GM12878 (cell line): Measurements from ENCODE around the gene ELFN2. TPM values are rescaled to one million over a fixed set of nuclear protein-coding genes. Genes with fewer than 3 reads are reported as not detected.
"Not testable (repeated sequence)": the region's sequence is repeated elsewhere in the genome, so short reads cannot be mapped to it uniquely, and the experiment has no call there.

Source experiments
- ATAC-seq: fragments of 200-7000 bp; cut with Tn5 transposase; 3 replicates; pipeline ENCODE4 v1.9.1; 2020; ENCODE audit warnings: mild to moderate bottlenecking, moderate library complexity
- BruUV-seq: library from RNA; stranded (reverse); fragments of 400-500 nt; replicated peaks from 2 replicates; lab custom pipeline; 2021; lab: Mats Ljungman, UMichigan
- CTCF ChIA-PET: fragments of 300-600 bp; sonication (Branson Sonifier 250); formaldehyde crosslinking; extraction: SDS; loops from one replicate; lab custom pipeline; 2021; ENCODE audit warnings: inconsistent platforms; lab: Yijun Ruan, JAX
- POLR2A ChIA-PET: fragments of 350-600 bp; formaldehyde crosslinking; extraction: SDS; loops from one replicate; lab custom pipeline; 2021; ENCODE audit warnings: inconsistent platforms; lab: Charles Lee
- RAD21 ChIA-PET: fragments of 300-600 bp; sonication (Branson Sonifier 250); formaldehyde crosslinking; loops from one replicate; lab custom pipeline; 2023; ENCODE audit warnings: antibody characterized with exemption; ENCODE audit not compliant: unreplicated experiment; lab: Charles Lee
- SMC1A ChIA-PET: fragments of 300-600 bp; sonication (Branson Sonifier 250); formaldehyde crosslinking; loops from one replicate; lab custom pipeline; 2023; ENCODE audit not compliant: unreplicated experiment, uncharacterized antibody; lab: Charles Lee
- DNase-seq: peaks from one replicate; pipeline ENCODE4 v3.0.0-alpha.2; 2011; ENCODE audit warnings: low read depth, low spot score
- FAIRE-seq: peaks from 3 replicates; lab custom pipeline; 2011; peaks lifted over from hg19 to GRCh38; lab: Jason Lieb, UNC
- H2AFZ ChIP-seq: 2 replicates; pipeline ENCODE4 v1.6.0; 2011; ENCODE audit warnings: low read depth, low read length, control low read depth; ENCODE audit not compliant: control insufficient read depth
- H3K27ac ChIP-seq: 2 replicates; pipeline ENCODE4 v1.5.1; 2011; ENCODE audit warnings: control low read depth; ENCODE audit not compliant: control insufficient read depth, insufficient read depth
- H3K27me3 ChIP-seq, 2 experiments: replicated peaks in 1 of 2; 2 replicates each; pipeline versions ENCODE4 v1.6.0 to v1.6.1; 2011; ENCODE audit warnings: low read length in 1 of 2; ENCODE audit not compliant: control insufficient read depth in 2 of 2, insufficient read depth in 2 of 2
- H3K36me3 ChIP-seq, 2 experiments: 2 replicates each; pipeline ENCODE4 v1.5.1; 2011; ENCODE audit warnings: low read length in 1 of 2; ENCODE audit not compliant: control insufficient read depth in 2 of 2, insufficient read depth in 2 of 2
- H3K4me1 ChIP-seq: 2 replicates; pipeline ENCODE4 v1.6.1; 2011; ENCODE audit warnings: mild to moderate bottlenecking, low read length, moderate library complexity, mixed read lengths; ENCODE audit not compliant: control insufficient read depth, insufficient read depth
- H3K4me2 ChIP-seq: 2 replicates; pipeline ENCODE4 v1.6.0; 2011; ENCODE audit warnings: control low read depth; ENCODE audit not compliant: control insufficient read depth, insufficient read depth
- H3K4me3 ChIP-seq: fragments of 200-600 bp; sonication (generic); 2 replicates; pipeline ENCODE4 v1.5.1; 2016
- H3K79me2 ChIP-seq: 2 replicates; pipeline ENCODE4 v1.6.0; 2011; ENCODE audit warnings: low read length; ENCODE audit not compliant: control insufficient read depth, insufficient read depth
- H3K9ac ChIP-seq: 2 replicates; pipeline ENCODE4 v1.8.0; 2011; ENCODE audit warnings: low read length, control low read depth, mixed read lengths; ENCODE audit not compliant: control insufficient read depth, insufficient read depth
- H3K9me3 ChIP-seq: replicated peaks from 3 replicates; pipeline ENCODE4 v1.5.1; 2011; ENCODE audit warnings: mild to moderate bottlenecking, low read length; ENCODE audit not compliant: control insufficient read depth, insufficient read depth
- H4K20me1 ChIP-seq: 2 replicates; pipeline ENCODE4 v1.6.0; 2011; ENCODE audit not compliant: control insufficient read depth, insufficient read depth
- CBX3 ChIP-seq: fragments of 200-600 bp; sonication (generic); IDR thresholded peaks from 2 replicates; pipeline ENCODE4 v1.6.1; 2016; ENCODE audit warnings: low read depth, borderline replicate concordance
- CHD2 ChIP-seq: IDR thresholded peaks from 2 replicates; pipeline ENCODE4 v1.6.1; 2011; ENCODE audit warnings: low read depth, low read length, improper control_type of control experiment, borderline replicate concordance
- HSF1 ChIP-seq: fragments of 150-350 bp; IDR thresholded peaks from 2 replicates; pipeline ENCODE4 v1.6.1; 2014; ENCODE audit warnings: mild to moderate bottlenecking, low read depth, low read length
- JUND ChIP-seq: IDR thresholded peaks from 2 replicates; pipeline ENCODE4 v1.6.1; 2012; ENCODE audit warnings: low read depth, mild to moderate bottlenecking, low read length, improper control_type of control experiment, moderate library complexity
- NR2C1 ChIP-seq: fragments of 450-650 bp; IDR thresholded peaks from 2 replicates; pipeline ENCODE4 v1.6.1; 2017; ENCODE audit warnings: antibody characterized with exemption, mild to moderate bottlenecking, moderate library complexity
- PRDM15 ChIP-seq: fragments of 450-650 bp; formaldehyde crosslinking; IDR thresholded peaks from 2 replicates; pipeline ENCODE4 v1.4.0; 2020; ENCODE audit warnings: mild to moderate bottlenecking, moderate library complexity
- RUNX3 ChIP-seq: IDR thresholded peaks from 2 replicates; pipeline ENCODE4 v1.6.1; 2012; ENCODE audit warnings: low read length, inconsistent platforms
- SMAD5 ChIP-seq: IDR thresholded peaks from 2 replicates; pipeline ENCODE4 v1.6.1; 2016; ENCODE audit warnings: antibody characterized with exemption, low read depth
- ZNF217 ChIP-seq: fragments of 450-650 bp; IDR thresholded peaks from 2 replicates; pipeline ENCODE4 v1.6.1; 2017; ENCODE audit warnings: antibody characterized with exemption, mild to moderate bottlenecking
- ZNF24 ChIP-seq: fragments of 450-650 bp; IDR thresholded peaks from 2 replicates; pipeline ENCODE4 v1.6.1; 2017; ENCODE audit warnings: antibody characterized with exemption, mild to moderate bottlenecking
- ZZZ3 ChIP-seq: IDR thresholded peaks from 2 replicates; pipeline ENCODE4 v1.6.1; 2011; ENCODE audit warnings: low read depth; ENCODE audit not compliant: control insufficient read depth, insufficient read length
- WGBS: methylation state at CpG from one replicate; pipeline ENCODE4 v1.1.6; 2016; ENCODE audit warnings: low lambda C conversion rate; ENCODE audit not compliant: insufficient replicate concordance, insufficient coverage; ENCODE audit errors: missing lambda C conversion rate; 5-methylcytosine and 5-hydroxymethylcytosine counted together
- in situ Hi-C: fragments of 300-500 bp; cut with MboI; formaldehyde crosslinking; loops from 9 replicates; pipeline ENCODE4 v1.14.3; 2018; ENCODE audit warnings: mixed read lengths
- intact Hi-C: fragments of 100-400 bp; cut with micrococcal nuclease; formaldehyde crosslinking; loops from one replicate; pipeline ENCODE4 v1.14.2; 2022; ENCODE audit not compliant: unreplicated experiment
- polyA plus RNA-seq, 11 experiments: library from polyadenylated mRNA; depleted of rRNA in 4 of 11; unstranded in 6 of 11; stranded (reverse) in 5 of 11; fragments of >200 nt; fragmentation: Nextera tagmentation in 4 of 11; fragmentation: Illumina TruSeq in 1 of 11; extraction: Ambion mirVana in 4 of 11; extraction: Trizol in 1 of 11; gene quantifications; 1 replicate in 1 of 11; 2 replicates in 10 of 11; pipeline versions ENCODE4 v1.2.1 to v1.2.3, GENCODE V29; 2011 to 2016; ENCODE audit warnings: inconsistent platforms in 2 of 11, missing spikeins in 2 of 11, low read depth in 1 of 11
- total RNA-seq, 4 experiments: library from RNA; depleted of rRNA in 3 of 4; stranded (reverse); fragments of >200 nt in 3 of 4; fragmentation: Illumina TruSeq in 1 of 4; extraction: Trizol in 1 of 4; gene quantifications; 2 replicates each; pipeline versions ENCODE4 v1.2.1 to v1.2.3, GENCODE V29; 2013 to 2021

ELFN2 gene
- total and polyA plus RNA-seq, 10 of the 15 experiments (the other 5 are each of a cell fraction or from before 2014, with no cell fraction given), result 0.03 to 0.05 TPM; not detected in 8

GRCh38 chr22:37328538-37329237 is 98.6 kb downstream of the ELFN2 start:
- ATAC-seq, H3K4me1 ChIP-seq, H3K4me2 ChIP-seq, CTCF ChIA-PET, H3K27me3 ChIP-seq, H3K9me3 ChIP-seq, intact Hi-C loops, FAIRE-seq, DNase-seq, H3K4me3 ChIP-seq, H3K27ac ChIP-seq, H3K9ac ChIP-seq, BruUV-seq, H2AFZ ChIP-seq, POLR2A ChIA-PET, H3K36me3 ChIP-seq, SMC1A ChIA-PET, in situ Hi-C loops, H4K20me1 ChIP-seq, H3K79me2 ChIP-seq, RAD21 ChIA-PET: not testable (repeated sequence)
- TF ChIP-seq ZZZ3, result peak; percentile 61
- WGBS, result 41% methylated on average over 5 of the region's 6 CpGs

- POLR2A ChIA-PET, result no interaction called here
- no peak for ATAC-seq
- in situ Hi-C loops, result no loop called here
- no peak for TF ChIP-seq RUNX3
- TF ChIP-seq ZNF24, result no peak
- no peak for TF ChIP-seq ZNF217
- no peak for TF ChIP-seq CBX3
- no peak for TF ChIP-seq JUND
- no peak for TF ChIP-seq PRDM15 (CRISPR knock-in tag)
- no peak for TF ChIP-seq HSF1
- TF ChIP-seq NR2C1, result no peak
- no peak for TF ChIP-seq CHD2
- no peak for TF ChIP-seq SMAD5
Observed at GRCh38 chr22:37328017-37328416, 99.3 kb downstream of the ELFN2 start.

More at GRCh38 chr22:37328017-37328416, 99.3 kb downstream of the ELFN2 start:
- Histone ChIP-seq H3K4me1 (no peaks in the 10 kb centered on the region; the same call in 1 of the 2 replicates), H3K36me3 (no peaks in the 10 kb centered on the region), H3K4me2 (no peak overlapping the region), H2AFZ (no peak overlapping the region), H3K27ac (no peak overlapping the region), H3K9me3 (no peaks in the 10 kb centered on the region), H3K9ac (no peak overlapping the region), H3K79me2 (no peaks in the 10 kb centered on the region), H3K4me3 (no peak overlapping the region), H4K20me1 (no peaks in the 10 kb centered on the region; the same call in 1 of the 2 replicates), H3K27me3 (peaks cover 7 to 9% of the 10 kb centered on the region in 2 experiments; a peak in 3 of 4 replicates)
- FAIRE-seq, result no peak
- 68% methylated on average over 8 of the region's 8 CpGs for WGBS
- intact Hi-C loops, result no loop called here
- RAD21 ChIA-PET, result no interaction called here
- DNase-seq, result no peak
- CTCF ChIA-PET, result no interaction called here
- no TSS peak for BruUV-seq
- SMC1A ChIA-PET, result no interaction called here
